Brain microvascular endothelial cell (primary cell): Measurements from ENCODE around the gene FCGR1A.
"Not testable (repeated sequence)": the region's sequence is repeated elsewhere in the genome, so short reads cannot be mapped to it uniquely, and the experiment has no call there.

Experiments
- DNase-seq: peaks from one replicate; pipeline ENCODE4 v3.0.0-alpha.2; 2020
- H3K27ac ChIP-seq: fragments of 250-450 bp; sonication (Bioruptor Pico); 2 replicates; pipeline ENCODE4 v1.5.1; 2020; ENCODE audit warnings: mild to moderate bottlenecking, moderate library complexity
- H3K27me3 ChIP-seq: fragments of 250-450 bp; sonication (Bioruptor Pico); replicated peaks from 2 replicates; pipeline ENCODE4 v1.5.1; 2020; ENCODE audit warnings: mild to moderate bottlenecking
- H3K36me3 ChIP-seq: fragments of 250-450 bp; sonication (Bioruptor Pico); replicated peaks from 2 replicates; pipeline ENCODE4 v1.5.1; 2020; ENCODE audit warnings: mild to moderate bottlenecking
- H3K4me3 ChIP-seq: 2 replicates; pipeline ENCODE4 v1.5.1; 2011; ENCODE audit warnings: low read depth, mild to moderate bottlenecking, control low read depth, low read length, moderate library complexity
- in situ Hi-C: cut with HindIII; loops from 2 replicates; pipeline ENCODE4 v1.10.0; 2017; ENCODE audit warnings: low sequenced_read_pairs, low pct_ligation_motif_present

FCGR1A gene

DNA sequence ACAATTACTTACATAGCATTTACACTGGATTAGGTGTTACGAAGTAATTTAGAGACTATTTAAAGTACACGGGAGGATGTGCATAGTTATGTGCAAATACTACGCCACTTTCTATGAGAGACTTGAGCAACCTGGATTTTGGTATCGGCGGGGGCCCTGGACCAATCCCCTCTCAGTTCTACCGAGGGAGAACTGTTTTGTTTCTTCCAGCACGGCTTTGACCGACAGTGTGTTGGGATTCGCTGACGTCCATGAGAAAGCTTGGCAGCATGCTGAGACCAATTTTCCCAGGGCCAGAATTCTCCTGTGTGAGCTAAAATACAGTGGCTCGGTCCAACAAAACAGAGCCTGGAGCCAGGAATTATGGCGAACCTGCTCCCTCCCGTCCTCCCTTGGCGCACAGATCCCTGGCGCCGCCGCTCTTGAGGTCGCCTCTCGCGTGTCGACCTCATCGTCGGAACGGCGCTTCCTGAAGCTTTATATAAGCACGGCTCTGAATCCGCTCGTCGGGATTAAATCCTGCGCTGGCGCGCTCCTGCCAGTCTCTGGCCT is 49.3 kb downstream of the FCGR1A start:
- H3K27me3 ChIP-seq, DNase-seq, H3K36me3 ChIP-seq, H3K27ac ChIP-seq, H3K4me3 ChIP-seq, in situ Hi-C loops: not testable (repeated sequence)

DNA sequence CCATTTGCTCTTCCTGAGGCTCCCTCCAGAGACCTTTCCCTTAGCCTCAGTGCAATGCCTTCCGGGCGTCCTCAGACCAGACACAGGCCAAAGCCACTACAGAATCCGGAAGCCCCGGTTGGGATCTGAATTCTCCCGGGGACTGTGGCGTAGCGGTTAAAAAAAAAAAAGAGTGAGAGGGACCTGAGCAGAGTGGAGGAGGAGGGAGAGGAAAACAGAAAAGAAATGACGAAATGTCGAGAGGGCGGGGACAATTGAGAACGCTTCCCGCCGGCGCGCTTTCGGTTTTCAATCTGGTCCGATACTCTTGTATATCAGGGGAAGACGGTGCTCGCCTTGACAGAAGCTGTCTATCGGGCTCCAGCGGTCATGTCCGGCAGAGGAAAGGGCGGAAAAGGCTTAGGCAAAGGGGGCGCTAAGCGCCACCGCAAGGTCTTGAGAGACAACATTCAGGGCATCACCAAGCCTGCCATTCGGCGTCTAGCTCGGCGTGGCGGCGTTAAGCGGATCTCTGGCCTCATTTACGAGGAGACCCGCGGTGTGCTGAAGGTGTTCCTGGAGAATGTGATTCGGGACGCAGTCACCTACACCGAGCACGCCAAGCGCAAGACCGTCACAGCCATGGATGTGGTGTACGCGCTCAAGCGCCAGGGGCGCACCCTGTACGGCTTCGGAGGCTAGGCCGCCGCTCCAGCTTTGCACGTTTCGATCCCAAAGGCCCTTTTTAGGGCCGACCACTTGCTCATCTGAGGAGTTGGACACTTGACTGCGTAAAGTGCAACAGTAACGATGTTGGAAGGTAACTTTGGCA is 50.0 kb downstream of the FCGR1A start:
- H3K27me3 ChIP-seq, H3K27ac ChIP-seq, H3K4me3 ChIP-seq, in situ Hi-C loops, H3K36me3 ChIP-seq, DNase-seq: not testable (repeated sequence)

DNA sequence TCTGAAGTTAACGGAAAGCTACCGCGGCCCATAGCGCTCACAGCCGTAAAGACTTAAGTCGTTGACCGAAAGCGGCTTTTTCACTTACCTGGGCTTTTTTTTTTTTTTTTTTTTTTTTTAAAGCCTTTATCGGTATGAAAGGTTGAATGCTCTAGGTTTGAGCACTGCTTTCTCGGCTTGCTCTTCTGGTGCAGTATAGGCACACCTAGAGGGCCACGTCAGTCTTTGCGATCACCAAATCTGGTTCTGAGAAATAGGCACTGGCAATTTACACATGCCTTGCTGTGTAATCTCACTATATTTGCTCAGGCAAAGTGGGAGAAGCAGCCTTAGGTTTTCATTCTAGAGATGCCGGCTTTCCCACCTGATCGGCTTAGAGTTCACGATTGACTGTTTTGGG is 50.6 kb downstream of the FCGR1A start:
- H3K4me3 ChIP-seq, H3K27ac ChIP-seq, H3K27me3 ChIP-seq, DNase-seq, H3K36me3 ChIP-seq, in situ Hi-C loops: not testable (repeated sequence)

DNA sequence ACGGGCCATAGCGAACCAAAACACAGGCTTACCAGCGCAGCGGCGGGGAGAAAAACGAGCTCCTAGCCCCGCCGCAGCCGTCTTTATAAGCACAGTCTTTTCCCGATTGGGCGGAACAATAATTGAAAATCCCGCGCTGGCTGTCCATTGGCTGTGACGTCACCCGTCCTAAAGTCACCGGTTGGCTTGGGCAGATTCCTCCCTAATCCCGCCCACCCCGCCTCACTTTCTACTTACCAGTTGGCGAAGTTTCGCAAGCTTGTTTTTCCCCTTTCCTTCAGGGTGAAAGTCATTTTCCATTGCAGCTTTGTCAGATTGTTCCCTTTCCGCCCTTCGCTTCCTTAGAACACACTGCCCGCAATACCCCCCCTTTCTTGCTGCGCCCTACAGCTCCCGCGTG is 58.7 kb downstream of the FCGR1A start:
- in situ Hi-C loops, H3K27me3 ChIP-seq, H3K4me3 ChIP-seq, DNase-seq, H3K36me3 ChIP-seq, H3K27ac ChIP-seq: not testable (repeated sequence)
